HEK293 (cell line): Measurements from ENCODE around the gene KCNQ2.
A peak's percentile ranks its signal among the peaks of the same experiment; 100 is the strongest.

Experiments used
- CTCF ChIA-PET: fragments of 350-600 bp; formaldehyde crosslinking; extraction: SDS; loops from one replicate; lab custom pipeline; 2021; ENCODE audit warnings: antibody characterized with exemption; lab: Yijun Ruan, JAX
- POLR2A ChIA-PET: fragments of 300-600 bp; formaldehyde crosslinking; extraction: SDS; loops from one replicate; lab custom pipeline; 2020; ENCODE audit warnings: antibody characterized with exemption, inconsistent platforms; lab: Yijun Ruan, JAX
- H3K27ac ChIP-seq: fragments of 200-500 bp; sonication (Bioruptor generic); 2 replicates; pipeline ENCODE4 v1.5.1; 2014; ENCODE audit warnings: low read depth, low read length, control low read depth, inconsistent platforms; ENCODE audit errors: extremely low read depth
- H3K36me3 ChIP-seq, 2 experiments: fragments of 200-500 bp in 1 of 2; sonication (Bioruptor generic) in 1 of 2; 1 replicate in 1 of 2; 2 replicates in 1 of 2; pipeline ENCODE4 v1.5.1; 2014 to 2017; ENCODE audit warnings: inconsistent platforms in 2 of 2, low read length in 2 of 2; ENCODE audit not compliant: control insufficient read depth in 2 of 2, insufficient read depth in 1 of 2
- H3K4me1 ChIP-seq: fragments of 200-500 bp; sonication (Bioruptor generic); 2 replicates; pipeline ENCODE4 v1.5.1; 2014; ENCODE audit warnings: mild to moderate bottlenecking, low read length, inconsistent platforms; ENCODE audit not compliant: control insufficient read depth, insufficient read depth
- H3K4me3 ChIP-seq: 2 replicates; pipeline ENCODE4 v1.5.1; 2011; ENCODE audit warnings: low read depth, mild to moderate bottlenecking, control low read depth, low read length, moderate library complexity
- H3K9me3 ChIP-seq: fragments of 200-500 bp; sonication (Bioruptor generic); 2 replicates; pipeline ENCODE4 v1.5.1; 2014; ENCODE audit warnings: low read depth, low read length, inconsistent platforms; ENCODE audit not compliant: control insufficient read depth, insufficient read depth
- AEBP2 ChIP-seq: fragments of 450-650 bp; formaldehyde crosslinking; IDR thresholded peaks from 2 replicates; pipeline ENCODE4 v1.5.1; 2016; ENCODE audit warnings: missing biosample characterization, missing genetic modification characterization, borderline replicate concordance
- BCL11A ChIP-seq: fragments of 450-650 bp; formaldehyde crosslinking; IDR thresholded peaks from 2 replicates; pipeline ENCODE4 v1.5.1; 2016; ENCODE audit warnings: low read depth, missing biosample characterization, missing genetic modification characterization
- BCL11B ChIP-seq: fragments of 450-650 bp; formaldehyde crosslinking; IDR thresholded peaks from 2 replicates; pipeline ENCODE4 v1.5.1; 2016; ENCODE audit warnings: low read depth, missing biosample characterization, missing genetic modification characterization
- CTCF ChIP-seq: fragments of 450-650 bp; formaldehyde crosslinking; IDR thresholded peaks from 2 replicates; pipeline ENCODE4 v1.5.1; 2016; ENCODE audit warnings: missing biosample characterization, missing genetic modification characterization
- GFI1B ChIP-seq: fragments of 450-650 bp; formaldehyde crosslinking; IDR thresholded peaks from 2 replicates; pipeline ENCODE4 v1.5.1; 2016; ENCODE audit warnings: missing biosample characterization, missing genetic modification characterization
- GLIS2 ChIP-seq: fragments of 450-650 bp; formaldehyde crosslinking; IDR thresholded peaks from 2 replicates; pipeline ENCODE4 v1.5.1; 2016; ENCODE audit warnings: missing biosample characterization, missing genetic modification characterization
- KLF9 ChIP-seq: fragments of 450-650 bp; formaldehyde crosslinking; IDR thresholded peaks from 2 replicates; pipeline ENCODE4 v1.5.1; 2016; ENCODE audit warnings: missing biosample characterization, missing genetic modification characterization, low read depth
- OSR2 ChIP-seq: fragments of 450-650 bp; formaldehyde crosslinking; IDR thresholded peaks from 2 replicates; pipeline ENCODE4 v1.5.1; 2016; ENCODE audit warnings: missing biosample characterization, missing genetic modification characterization
- SCRT2 ChIP-seq: fragments of 450-650 bp; formaldehyde crosslinking; IDR thresholded peaks from 2 replicates; pipeline ENCODE4 v1.5.1; 2016; ENCODE audit warnings: missing biosample characterization, missing genetic modification characterization
- SP2 ChIP-seq: fragments of 450-650 bp; formaldehyde crosslinking; IDR thresholded peaks from 2 replicates; pipeline ENCODE4 v1.5.1; 2016; ENCODE audit warnings: missing biosample characterization, missing genetic modification characterization
- ZEB2 ChIP-seq: fragments of 450-650 bp; formaldehyde crosslinking; IDR thresholded peaks from 2 replicates; pipeline ENCODE4 v1.5.1; 2016; ENCODE audit warnings: missing biosample characterization, missing genetic modification characterization
- ZFP37 ChIP-seq: fragments of 450-650 bp; formaldehyde crosslinking; IDR thresholded peaks from 2 replicates; pipeline ENCODE4 v1.5.1; 2016; ENCODE audit warnings: missing biosample characterization, missing genetic modification characterization
- ZNF146 ChIP-seq: fragments of 450-650 bp; formaldehyde crosslinking; IDR thresholded peaks from 2 replicates; pipeline ENCODE4 v1.5.1; 2016; ENCODE audit warnings: missing biosample characterization, missing genetic modification characterization
- ZNF155 ChIP-seq: fragments of 450-650 bp; formaldehyde crosslinking; IDR thresholded peaks from 2 replicates; pipeline ENCODE4 v1.5.1; 2016; ENCODE audit warnings: missing biosample characterization, missing genetic modification characterization
- ZNF169 ChIP-seq: fragments of 450-650 bp; formaldehyde crosslinking; IDR thresholded peaks from 2 replicates; pipeline ENCODE4 v1.5.1; 2016; ENCODE audit warnings: missing biosample characterization, missing genetic modification characterization
- ZNF18 ChIP-seq: fragments of 450-650 bp; formaldehyde crosslinking; IDR thresholded peaks from 2 replicates; pipeline ENCODE4 v1.5.1; 2016; ENCODE audit warnings: missing biosample characterization, missing genetic modification characterization
- ZNF19 ChIP-seq: fragments of 450-650 bp; formaldehyde crosslinking; IDR thresholded peaks from 2 replicates; pipeline ENCODE4; 2016; ENCODE audit warnings: missing biosample characterization, missing genetic modification characterization, low read depth
- ZNF248 ChIP-seq: fragments of 450-650 bp; formaldehyde crosslinking; IDR thresholded peaks from 2 replicates; pipeline ENCODE4 v1.5.1; 2017; ENCODE audit warnings: missing biosample characterization, missing genetic modification characterization
- ZNF449 ChIP-seq: fragments of 450-650 bp; formaldehyde crosslinking; IDR thresholded peaks from 2 replicates; pipeline ENCODE4 v1.5.1; 2017; ENCODE audit warnings: missing biosample characterization, mild to moderate bottlenecking, missing genetic modification characterization, moderate library complexity
- ZNF621 ChIP-seq: fragments of 450-650 bp; formaldehyde crosslinking; IDR thresholded peaks from 2 replicates; pipeline ENCODE4 v1.5.1; 2017; ENCODE audit warnings: missing biosample characterization, missing genetic modification characterization

Gene KCNQ2

GRCh38 chr20:63366390-63367365 lies 105.8 kb downstream of the KCNQ2 start:
- H3K27ac ChIP-seq: no peak overlapping the region
- ChIA-PET POLR2A (no interaction called here), CTCF (interaction anchor here (1.0 kb wide), 1 partner anchor 15 kb away, joined by 3 read pairs; no protein-coding TSS in a partner anchor)
- H3K9me3 ChIP-seq: no peaks in the 10 kb centered on the region
- no peak overlapping the region for H3K4me3 ChIP-seq
- TF ChIP-seq BCL11A (tag by site-specific recombination): 0 out of 2 replicates have a peak, but pooled peaks have one; percentile 31
- TF ChIP-seq BCL11B: peak; percentile 62; the same call in 1 of the 2 replicates
- TF ChIP-seq SP2 (tag by site-specific recombination): 0 out of 2 replicates have a peak, but pooled peaks have one; percentile 23
- peak; percentile 73; the same call in 1 of the 2 replicates for TF ChIP-seq SCRT2 (tag by site-specific recombination)
- no peak for TF ChIP-seq ZFP37
- H3K4me1 ChIP-seq: no peaks in the 10 kb centered on the region
- H3K36me3 ChIP-seq: no peaks in the 10 kb centered on the region

GRCh38 chr20:63365601-63366389 lies 106.7 kb downstream of the KCNQ2 start:
- Histone ChIP-seq H3K27ac (no peak overlapping the region), H3K4me3 (no peak overlapping the region), H3K4me1 (no peaks in the 10 kb centered on the region), H3K9me3 (no peaks in the 10 kb centered on the region), H3K36me3 (no peaks in the 10 kb centered on the region)
- CTCF ChIA-PET: no interaction called here
- TF ChIP-seq ZNF19 (tag by site-specific recombination) (no peak), GLIS2 (0 out of 2 replicates have a peak, but pooled peaks have one; percentile 20)
- POLR2A ChIA-PET: no interaction called here

GRCh38 chr20:63364801-63365585 lies 107.5 kb downstream of the KCNQ2 start:
- H3K36me3 ChIP-seq: no peaks in the 10 kb centered on the region
- no peaks in the 10 kb centered on the region for H3K9me3 ChIP-seq
- no peaks in the 10 kb centered on the region for H3K4me1 ChIP-seq
- H3K27ac ChIP-seq: no peak overlapping the region
- ChIA-PET POLR2A (no interaction called here), CTCF (interaction anchor here (1.4 kb wide), 1 partner anchor 55 kb away, joined by 5 read pairs; no protein-coding TSS in a partner anchor)
- no peak overlapping the region for H3K4me3 ChIP-seq
- TF ChIP-seq ZEB2 (tag by site-specific recombination) (no peak), ZNF155 (no peak), ZNF449 (tag by site-specific recombination) (no peak), ZNF248 (tag by site-specific recombination) (no peak), ZNF169 (no peak), OSR2 (tag by site-specific recombination) (no peak), GFI1B (no peak), ZNF18 (tag by site-specific recombination) (no peak), AEBP2 (no peak), ZNF621 (tag by site-specific recombination) (no peak), CTCF (tag by site-specific recombination) (no peak), KLF9 (tag by site-specific recombination) (no peak), ZNF146 (no peak)
